ENCODE data around the gene ALDH7A1.
"Not testable (repeated sequence)": the region's sequence is repeated elsewhere in the genome, so short reads cannot be mapped to it uniquely, and the experiment has no call there.

ALDH7A1 gene

GRCh38 chr5:126628102-126628501, 33.1 kb upstream of the ALDH7A1 start:
- no peak overlapping the region for H3K4me3 ChIP-seq (ENCODE audit: low read depth, low read length)
- DNase-seq (ENCODE audit: low read depth) = no peak
- TF ChIP-seq CTCF (IDR thresholded peaks at IDR 0.05; ENCODE audit: control insufficient read depth, extremely low read depth, insufficient read depth) = no peak

GRCh38 chr5:126624534-126624933, 29.5 kb upstream of the ALDH7A1 start:
- no peak for TF ChIP-seq CTCF (IDR thresholded peaks at IDR 0.05; ENCODE audit: control insufficient read depth, extremely low read depth, insufficient read depth)
- H3K4me3 ChIP-seq (ENCODE audit: low read depth, low read length) = no peak overlapping the region
- DNase-seq (ENCODE audit: low read depth) = no peak

GRCh38 chr5:126619781-126620180, 24.8 kb upstream of the ALDH7A1 start:
- DNase-seq (ENCODE audit: low read depth) = no peak
- TF ChIP-seq CTCF (IDR thresholded peaks at IDR 0.05; ENCODE audit: control insufficient read depth, extremely low read depth, insufficient read depth) = no peak
- H3K4me3 ChIP-seq (ENCODE audit: low read depth, low read length) = no peak overlapping the region

- DNase-seq (ENCODE audit: low read depth); H3K4me3 ChIP-seq (ENCODE audit: low read depth, low read length): not testable (repeated sequence)
Observed at GRCh38 chr5:126617603-126618002, 22.6 kb upstream of the ALDH7A1 start.

GRCh38 chr5:126615286-126615685, 20.3 kb upstream of the ALDH7A1 start:
- DNase-seq (ENCODE audit: low read depth) = no peak
- H3K4me3 ChIP-seq (ENCODE audit: low read depth, low read length) = no peak overlapping the region
- no peak for TF ChIP-seq CTCF (IDR thresholded peaks at IDR 0.05; ENCODE audit: control insufficient read depth, extremely low read depth, insufficient read depth)

GRCh38 chr5:126613941-126614592, 19.0 kb upstream of the ALDH7A1 start:
- no peak for TF ChIP-seq CTCF (IDR thresholded peaks at IDR 0.05; ENCODE audit: control insufficient read depth, extremely low read depth, insufficient read depth)
- H3K4me3 ChIP-seq (ENCODE audit: low read depth, low read length) = no peak overlapping the region
- DNase-seq (ENCODE audit: low read depth) = no peak

- no peak for DNase-seq (ENCODE audit: low read depth)
- H3K4me3 ChIP-seq (ENCODE audit: low read depth, low read length) = no peak overlapping the region
- TF ChIP-seq CTCF (IDR thresholded peaks at IDR 0.05; ENCODE audit: control insufficient read depth, extremely low read depth, insufficient read depth) = no peak
Observed at GRCh38 chr5:126610616-126611015, 15.6 kb upstream of the ALDH7A1 start.

Data from LNCaP clone FGC (cell line).